Neural crest cell (in vitro differentiated cells): ENCODE results near the gene SMG6. TPM values are rescaled to one million over a fixed set of nuclear protein-coding genes. Genes with fewer than 3 reads are reported as not detected.
A peak's percentile ranks its signal among the peaks of the same experiment; 100 is the strongest.

Experiments used
- DNase-seq: peaks from one replicate; pipeline ENCODE4 v3.0.0; 2021; ENCODE audit warnings: low read depth, mixed read lengths, low spot score
- H3K27ac Mint-ChIP-seq: one replicate; pipeline ENCODE4 v1.8.0; 2021; ENCODE audit warnings: mild to moderate bottlenecking, mixed read lengths; ENCODE audit not compliant: unreplicated experiment
- H3K27me3 Mint-ChIP-seq: 2 replicates; pipeline ENCODE4 v1.8.0; 2021; ENCODE audit warnings: low read depth, mild to moderate bottlenecking, mixed read lengths
- H3K36me3 Mint-ChIP-seq: 2 replicates; pipeline ENCODE4 v1.8.0; 2021; ENCODE audit warnings: low read depth, mild to moderate bottlenecking, mixed read lengths
- H3K4me1 Mint-ChIP-seq: 2 replicates; pipeline ENCODE4 v1.8.0; 2021; ENCODE audit warnings: mixed read lengths
- H3K4me3 Mint-ChIP-seq: one replicate; pipeline ENCODE4 v1.8.0; 2021; ENCODE audit warnings: mild to moderate bottlenecking, mixed read lengths
- H3K9me3 Mint-ChIP-seq: 2 replicates; pipeline ENCODE4 v1.8.0; 2021; ENCODE audit warnings: mixed read lengths
- CTCF ChIP-seq: fragments of 200-600 bp; sonication (generic); conservative IDR thresholded peaks from 2 replicates; pipeline ENCODE4 v1.5.0; 2021; ENCODE audit warnings: antibody characterized with exemption, mild to moderate bottlenecking
- total RNA-seq: library from RNA; stranded (reverse); gene quantifications from 2 replicates; pipeline ENCODE4 v1.2.1, GENCODE V29; 2021

SMG6 gene
- total RNA-seq, 1 donor from 2014 or later = 57.2 TPM

GRCh38 chr17:2218426-2218825 is 85.2 kb downstream of the SMG6 start:
- Mint-ChIP-seq H3K27ac (no peak overlapping the region), H3K36me3 (peaks cover 10% of the 10 kb centered on the region)

GRCh38 chr17:2215616-2216364 is 87.8 kb downstream of the SMG6 start:
- H3K36me3 Mint-ChIP-seq = peaks cover 4% of the 10 kb centered on the region
- H3K9me3 Mint-ChIP-seq = no peaks in the 10 kb centered on the region
- H3K4me1 Mint-ChIP-seq = peaks cover 26% of the 10 kb centered on the region
- no peak overlapping the region for H3K4me3 Mint-ChIP-seq
- no peak overlapping the region for H3K27ac Mint-ChIP-seq
- no peak for DNase-seq
- H3K27me3 Mint-ChIP-seq = no peaks in the 10 kb centered on the region
- no peak for TF ChIP-seq CTCF

More at GRCh38 chr17:2218426-2218825, 85.2 kb downstream of the SMG6 start:
- DNase-seq = no peak
- Mint-ChIP-seq H3K9me3 (no peaks in the 10 kb centered on the region), H3K4me3 (no peak overlapping the region), H3K27me3 (no peaks in the 10 kb centered on the region), H3K4me1 (peaks cover 35% of the 10 kb centered on the region)
- TF ChIP-seq CTCF = no peak

- H3K4me3 Mint-ChIP-seq = no peak overlapping the region
- no peak for DNase-seq
- peaks cover 3% of the 10 kb centered on the region for H3K36me3 Mint-ChIP-seq
- H3K27me3 Mint-ChIP-seq = no peaks in the 10 kb centered on the region
- H3K4me1 Mint-ChIP-seq = peaks cover 26% of the 10 kb centered on the region
- no peak for TF ChIP-seq CTCF
- no peak overlapping the region for H3K27ac Mint-ChIP-seq
- H3K9me3 Mint-ChIP-seq = no peaks in the 10 kb centered on the region
Observed at GRCh38 chr17:2214929-2215615, 88.5 kb downstream of the SMG6 start.

- Mint-ChIP-seq H3K27ac (peak overlapping the region; percentile 4), H3K4me1 (peaks cover 26% of the 10 kb centered on the region), H3K4me3 (no peak overlapping the region), H3K27me3 (no peaks in the 10 kb centered on the region), H3K9me3 (no peaks in the 10 kb centered on the region), H3K36me3 (peaks cover 3% of the 10 kb centered on the region)
- DNase-seq = no peak
- no peak for TF ChIP-seq CTCF
Observed at GRCh38 chr17:2214047-2214928, 89.3 kb downstream of the SMG6 start.

GRCh38 chr17:2213291-2213960 is 90.2 kb downstream of the SMG6 start:
- H3K4me1 Mint-ChIP-seq = peaks cover 26% of the 10 kb centered on the region

More at GRCh38 chr17:2213291-2213960, 90.2 kb downstream of the SMG6 start:
- DNase-seq = no peak
- H3K9me3 Mint-ChIP-seq = no peaks in the 10 kb centered on the region
- H3K27ac Mint-ChIP-seq = peak overlapping the region; percentile 4
- no peak for TF ChIP-seq CTCF
- H3K4me3 Mint-ChIP-seq = no peak overlapping the region
- H3K27me3 Mint-ChIP-seq = no peaks in the 10 kb centered on the region
- peaks cover under 1% of the 10 kb centered on the region for H3K36me3 Mint-ChIP-seq
